Cardiac muscle cell (in vitro differentiated cells and primary cell): ENCODE results near the gene DHFR. TPM values are rescaled to one million over a fixed set of nuclear protein-coding genes. Genes with fewer than 3 reads are reported as not detected.

Source experiments
- DNase-seq, 2 donors: peaks; one replicate each; pipeline versions ENCODE4 v3.0.0 to v3.0.0-alpha.2; 2010 to 2017; ENCODE audit warnings: low read depth in 1 of 2, low spot score in 1 of 2
- H3K27ac ChIP-seq: fragments of 200-600 bp; sonication (generic); 2 replicates; pipeline ENCODE4 v1.5.1; 2016
- H3K27me3 ChIP-seq: fragments of 200-600 bp; sonication (generic); 2 replicates; pipeline ENCODE4 v1.6.0; 2016; ENCODE audit warnings: control low read depth
- H3K36me3 ChIP-seq: fragments of 200-600 bp; sonication (generic); 2 replicates; pipeline ENCODE4 v1.5.1; 2016; ENCODE audit warnings: control low read depth
- H3K4me1 ChIP-seq: fragments of 200-600 bp; sonication (generic); 2 replicates; pipeline ENCODE4 v1.8.1; 2017; ENCODE audit warnings: low read depth, mild to moderate bottlenecking, mixed run types
- H3K4me3 ChIP-seq: fragments of 200-600 bp; sonication (generic); 2 replicates; pipeline ENCODE4 v1.5.1; 2016; ENCODE audit warnings: mild to moderate bottlenecking
- H3K9me3 ChIP-seq: fragments of 200-600 bp; sonication (generic); 2 replicates; pipeline ENCODE4 v1.5.1; 2017; ENCODE audit warnings: low read depth, mild to moderate bottlenecking, control low read depth
- polyA plus RNA-seq: library from polyadenylated mRNA; unstranded; fragments of >200 nt; fragmentation: Nextera tagmentation; extraction: Ambion mirVana; gene quantifications from 2 replicates; pipeline ENCODE4 v1.2.1, GENCODE V29; 2016
- total RNA-seq: library from RNA; depleted of rRNA; stranded (reverse); fragments of >200 nt; gene quantifications from 2 replicates; pipeline ENCODE4 v1.2.3, GENCODE V29; 2016
- TF ChIP-seq, protein P1 (sequence below): IDR thresholded peaks from 2 replicates; pipeline ENCODE4 v1.5.1; 2012; ENCODE audit warnings: low read depth, mild to moderate bottlenecking, low read length

Gene DHFR
- total and polyA plus RNA-seq, 2 experiments from 2014 or later, result 37.3 to 41.7 TPM

DNA sequence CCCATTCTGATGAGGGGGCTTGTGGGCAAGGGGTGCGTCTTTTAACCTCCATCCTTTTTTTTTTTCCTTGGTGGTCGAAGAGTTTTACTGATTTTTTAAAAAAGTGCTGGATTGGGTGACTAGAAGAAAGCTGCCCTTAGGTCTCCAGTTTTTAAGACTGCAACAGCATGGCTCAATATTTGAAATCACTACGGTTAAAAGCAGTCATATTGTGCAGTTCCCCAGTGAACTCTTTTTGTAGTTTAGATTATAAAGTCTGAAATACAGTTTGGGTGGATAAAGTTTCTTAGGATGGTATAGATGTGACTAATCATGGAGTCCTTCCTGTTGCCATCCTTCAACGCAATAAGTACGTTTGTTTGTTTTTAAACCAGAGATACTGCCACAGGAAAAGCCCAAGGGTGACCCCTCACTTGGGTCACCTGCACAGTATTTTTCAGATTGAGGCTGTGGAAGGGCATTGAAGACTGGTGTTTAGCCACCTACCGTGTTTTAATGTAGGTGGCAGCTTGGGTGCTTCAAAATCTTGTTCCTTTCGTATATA, 520 bp upstream of the DHFR start:
- H3K4me1 ChIP-seq, result peaks cover 15% of the 10 kb centered on the region
- peak in 1 of 2 donors; percentile 12 for DNase-seq
- H3K27me3 ChIP-seq, result no peaks in the 10 kb centered on the region
- H3K36me3 ChIP-seq, result peaks cover 15% of the 10 kb centered on the region
- H3K4me3 ChIP-seq, result peak overlapping the region; percentile 96
- H3K27ac ChIP-seq, result peak overlapping the region; percentile 93
- TF ChIP-seq, protein P1, sequence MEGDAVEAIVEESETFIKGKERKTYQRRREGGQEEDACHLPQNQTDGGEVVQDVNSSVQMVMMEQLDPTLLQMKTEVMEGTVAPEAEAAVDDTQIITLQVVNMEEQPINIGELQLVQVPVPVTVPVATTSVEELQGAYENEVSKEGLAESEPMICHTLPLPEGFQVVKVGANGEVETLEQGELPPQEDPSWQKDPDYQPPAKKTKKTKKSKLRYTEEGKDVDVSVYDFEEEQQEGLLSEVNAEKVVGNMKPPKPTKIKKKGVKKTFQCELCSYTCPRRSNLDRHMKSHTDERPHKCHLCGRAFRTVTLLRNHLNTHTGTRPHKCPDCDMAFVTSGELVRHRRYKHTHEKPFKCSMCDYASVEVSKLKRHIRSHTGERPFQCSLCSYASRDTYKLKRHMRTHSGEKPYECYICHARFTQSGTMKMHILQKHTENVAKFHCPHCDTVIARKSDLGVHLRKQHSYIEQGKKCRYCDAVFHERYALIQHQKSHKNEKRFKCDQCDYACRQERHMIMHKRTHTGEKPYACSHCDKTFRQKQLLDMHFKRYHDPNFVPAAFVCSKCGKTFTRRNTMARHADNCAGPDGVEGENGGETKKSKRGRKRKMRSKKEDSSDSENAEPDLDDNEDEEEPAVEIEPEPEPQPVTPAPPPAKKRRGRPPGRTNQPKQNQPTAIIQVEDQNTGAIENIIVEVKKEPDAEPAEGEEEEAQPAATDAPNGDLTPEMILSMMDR, result no peak
- no peaks in the 10 kb centered on the region for H3K9me3 ChIP-seq

DNA sequence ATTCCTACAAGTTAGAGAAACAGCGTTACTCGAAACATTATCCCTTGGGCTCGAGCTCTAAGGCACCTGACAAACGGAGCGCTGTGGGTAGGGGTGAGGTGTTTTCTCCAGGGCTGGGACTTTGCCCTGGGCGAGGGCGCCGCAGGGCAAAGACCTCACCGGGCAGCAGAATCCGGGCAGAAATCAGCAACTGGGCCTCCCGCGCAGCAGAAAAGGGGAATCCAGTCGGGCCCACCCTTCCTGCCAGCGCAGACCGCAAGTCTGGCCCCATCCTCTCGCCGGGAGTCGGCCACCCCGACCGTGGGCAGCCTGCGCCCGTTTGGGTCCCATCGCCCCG, 761 bp downstream of the DHFR start:
- no peaks in the 10 kb centered on the region for H3K27me3 ChIP-seq
- peaks cover 5% of the 10 kb centered on the region for H3K36me3 ChIP-seq
- TF ChIP-seq, protein P1, result no peak
- H3K4me3 ChIP-seq, result peak overlapping the region; percentile 96
- DNase-seq, result no peak
- no peak overlapping the region for H3K27ac ChIP-seq
- H3K4me1 ChIP-seq, result peaks cover 15% of the 10 kb centered on the region
- H3K9me3 ChIP-seq, result no peaks in the 10 kb centered on the region

DNA sequence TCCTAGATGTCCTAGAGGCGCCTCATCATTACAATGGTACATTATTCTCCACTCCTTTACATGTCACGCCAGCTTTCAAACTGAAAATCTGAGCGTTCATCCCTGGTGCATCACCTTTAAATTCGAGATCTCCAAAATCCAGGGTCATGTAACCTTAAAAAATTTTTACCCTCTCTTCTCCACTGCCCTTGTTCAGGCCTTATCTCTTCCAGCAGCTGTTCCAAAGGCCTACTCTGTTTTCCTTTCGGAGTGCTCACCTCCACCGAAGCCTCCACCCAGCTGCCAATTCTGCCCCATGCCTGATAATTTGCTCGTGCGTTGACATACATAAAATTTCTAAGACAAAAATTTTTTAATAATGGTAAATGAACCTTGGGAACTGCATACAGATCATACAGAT, 1.3 kb downstream of the DHFR start:
- Histone ChIP-seq H3K4me1 (peaks cover 15% of the 10 kb centered on the region), H3K27me3 (no peaks in the 10 kb centered on the region), H3K9me3 (no peaks in the 10 kb centered on the region), H3K27ac (no peak overlapping the region), H3K36me3 (peaks cover 9% of the 10 kb centered on the region), H3K4me3 (peak overlapping the region; percentile 96)
- TF ChIP-seq, protein P1, result no peak
- DNase-seq, result no peak

DNA sequence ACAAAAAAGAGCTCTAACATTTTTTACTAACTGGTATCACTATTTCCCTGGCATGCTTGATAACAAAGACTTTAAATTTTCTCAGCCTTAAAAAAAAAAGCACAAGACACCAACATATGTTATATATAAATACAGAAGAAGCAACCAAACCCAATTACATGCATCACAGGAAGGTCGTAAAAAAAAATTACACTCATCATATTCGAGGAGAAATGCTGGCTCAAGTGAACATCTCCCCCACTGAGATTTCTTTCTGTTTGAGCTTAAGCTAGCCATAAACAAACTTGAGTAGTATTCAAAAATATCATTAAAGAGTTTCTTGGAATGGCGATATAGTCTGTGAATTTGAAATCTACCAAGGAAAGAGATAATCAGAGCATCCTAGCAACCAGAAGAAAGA, 7.9 kb downstream of the DHFR start:
- Histone ChIP-seq H3K27me3 (no peaks in the 10 kb centered on the region), H3K4me1 (peaks cover 13% of the 10 kb centered on the region), H3K27ac (peak overlapping the region; percentile 92), H3K36me3 (peaks cover 8% of the 10 kb centered on the region), H3K9me3 (no peaks in the 10 kb centered on the region), H3K4me3 (no peak overlapping the region)
- DNase-seq, result no peak
- TF ChIP-seq, protein P1, result no peak

DNA sequence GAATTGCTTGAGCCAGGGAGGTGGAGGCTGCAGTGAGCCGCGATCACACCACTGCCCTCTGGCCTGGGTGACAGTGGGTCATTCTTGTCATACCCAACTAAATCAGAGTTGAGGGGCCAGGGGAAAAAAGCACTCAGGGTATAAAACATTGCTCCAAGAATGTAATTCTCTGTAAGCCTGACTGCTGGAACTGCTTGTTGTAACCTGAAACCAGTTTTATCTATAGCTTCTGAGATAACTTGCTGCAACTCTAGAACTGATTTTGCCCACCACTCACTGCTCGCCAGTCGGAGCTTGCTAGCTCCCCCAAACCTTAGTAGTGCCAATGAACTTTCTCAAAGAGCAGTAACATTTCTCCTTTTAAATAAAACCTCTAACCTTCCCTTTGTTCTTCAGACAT, 9.9 kb downstream of the DHFR start:
- no peak overlapping the region for H3K4me3 ChIP-seq
- H3K27me3 ChIP-seq, result no peaks in the 10 kb centered on the region
- no peaks in the 10 kb centered on the region for H3K9me3 ChIP-seq
- peaks cover 17% of the 10 kb centered on the region for H3K36me3 ChIP-seq
- peak; percentile 36 to 82 for DNase-seq
- TF ChIP-seq, protein P1, result no peak
- H3K27ac ChIP-seq, result peak overlapping the region; percentile 92
- peaks cover 13% of the 10 kb centered on the region for H3K4me1 ChIP-seq

DNA sequence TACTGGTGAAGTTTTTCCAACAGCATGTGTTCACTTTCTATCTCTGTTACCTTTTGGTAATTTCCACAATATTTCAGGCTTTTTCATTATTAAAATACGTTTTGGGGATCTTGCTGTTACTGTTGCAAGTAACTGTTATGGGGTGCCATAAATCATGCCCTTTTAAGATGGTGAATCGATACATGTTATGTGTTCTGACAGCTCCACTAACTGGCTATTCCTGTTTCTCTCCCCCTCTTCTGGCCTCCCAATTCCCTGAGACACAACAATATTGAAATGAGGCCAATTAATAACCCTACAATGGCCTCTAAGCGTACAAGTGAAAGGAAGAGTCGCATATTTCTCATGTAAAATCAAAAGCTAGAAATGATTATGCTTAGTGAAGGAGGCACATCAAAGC, 13.4 kb downstream of the DHFR start:
- H3K9me3 ChIP-seq, result no peaks in the 10 kb centered on the region
- DNase-seq, result no peak
- H3K27ac ChIP-seq, result no peak overlapping the region
- H3K27me3 ChIP-seq, result no peaks in the 10 kb centered on the region
- H3K36me3 ChIP-seq, result peaks cover 26% of the 10 kb centered on the region
- TF ChIP-seq, protein P1, result no peak
- H3K4me1 ChIP-seq, result peaks cover 13% of the 10 kb centered on the region
- no peak overlapping the region for H3K4me3 ChIP-seq
